HG02642 (cell line): ENCODE results near the gene CPOX.
A peak's percentile ranks its signal among the peaks of the same experiment; 100 is the strongest.

ENCODE experiments used
- ATAC-seq: cut with Tn5 transposase; IDR thresholded peaks from one replicate; pipeline ENCODE4 v1.9.1; 2021; ENCODE audit warnings: mild to moderate bottlenecking; ENCODE audit not compliant: unreplicated experiment, poor library complexity

The CPOX gene

DNA sequence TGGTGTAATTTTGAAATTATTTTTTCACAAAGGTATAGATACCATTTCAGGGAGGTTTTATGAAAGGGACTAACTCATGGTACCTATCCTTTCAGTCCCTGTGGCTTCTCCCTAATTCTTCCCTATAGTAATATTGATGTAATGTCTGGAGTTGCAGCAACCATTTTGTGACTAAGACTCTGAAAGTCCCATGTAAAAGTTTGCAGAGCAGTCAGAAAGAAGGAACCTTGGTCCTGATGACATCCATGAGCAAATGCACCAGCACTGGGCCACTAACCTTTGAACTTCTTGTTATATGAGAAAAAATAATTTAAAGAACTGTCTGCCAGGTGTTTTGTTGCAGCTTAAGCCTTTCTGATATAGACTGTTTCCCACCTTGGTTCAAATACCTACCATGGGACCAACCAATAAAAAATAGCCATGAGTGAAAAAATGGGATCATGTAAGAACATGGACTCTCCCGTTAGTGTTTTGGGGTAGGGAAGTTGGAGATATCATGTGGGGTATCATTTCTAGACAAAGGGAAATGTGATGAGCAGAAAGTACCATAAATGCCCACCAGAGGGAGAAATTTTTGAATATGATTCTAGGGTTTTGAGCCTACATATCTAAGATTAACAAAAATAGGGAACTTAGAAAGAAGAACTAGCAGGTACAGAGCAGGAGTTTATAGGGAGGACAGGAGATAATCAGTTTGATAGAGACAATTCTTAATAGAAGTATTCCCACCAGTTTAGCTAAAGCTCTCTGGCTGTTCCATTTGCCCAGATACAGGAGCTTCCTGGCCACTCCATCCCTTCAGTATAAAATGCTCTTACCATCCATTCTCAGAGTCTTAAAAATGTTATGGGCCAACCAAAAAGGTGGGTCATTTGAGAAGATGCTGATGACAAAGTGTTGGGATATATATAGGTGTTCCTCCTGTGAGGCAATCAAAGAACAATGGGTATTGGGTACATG, 3.4 kb upstream of the CPOX start:
- ATAC-seq = no peak

DNA sequence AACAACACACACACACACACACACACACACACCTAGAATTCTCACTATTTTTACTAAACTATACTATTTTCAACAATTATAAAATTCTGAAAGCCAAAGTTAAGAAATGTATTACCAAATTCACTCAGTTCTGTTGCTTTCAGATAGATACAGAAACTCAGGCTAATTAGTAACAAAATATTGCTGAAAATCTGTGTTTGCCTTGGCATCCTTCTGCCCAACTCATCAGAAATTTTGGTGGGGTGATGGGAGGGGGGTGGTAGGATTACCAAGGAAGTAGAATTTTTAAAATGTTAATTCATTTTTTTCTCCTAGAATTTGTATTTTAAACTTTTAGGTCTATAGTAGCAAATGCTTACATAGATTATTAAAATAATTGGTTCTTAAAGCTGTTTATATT, 2.7 kb upstream of the CPOX start:
- ATAC-seq = no peak

GRCh38 chr3:98594628-98595324, 1.4 kb upstream of the CPOX start:
- no peak for ATAC-seq

- no peak for ATAC-seq
Observed at GRCh38 chr3:98592345-98592935, 971 bp downstream of the CPOX start.

- no peak for ATAC-seq
Observed at GRCh38 chr3:98589331-98590036, 3.9 kb downstream of the CPOX start.

- no peak for ATAC-seq
Observed at GRCh38 chr3:98588065-98588464, 5.3 kb downstream of the CPOX start.

GRCh38 chr3:98587654-98588053, 5.8 kb downstream of the CPOX start:
- ATAC-seq = no peak

DNA sequence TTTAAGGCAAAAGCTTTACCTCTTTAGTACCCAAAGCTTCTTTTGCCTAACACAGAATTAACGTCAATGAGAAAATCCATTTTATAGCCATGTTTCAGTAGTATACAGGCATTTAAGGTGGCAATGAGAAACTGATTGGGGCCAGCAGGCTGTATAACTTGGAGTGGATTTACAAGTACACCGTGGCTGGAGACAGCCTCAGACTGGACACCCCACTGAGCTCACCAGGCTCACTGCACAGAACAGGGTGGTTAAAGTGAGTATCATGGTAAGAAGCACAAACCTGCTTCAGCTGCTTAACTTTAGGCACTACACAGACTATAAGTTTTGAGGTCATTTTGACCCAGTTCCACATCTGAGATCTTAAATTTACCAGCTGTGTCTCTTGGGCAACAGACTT, 8.9 kb downstream of the CPOX start:
- no peak for ATAC-seq

DNA sequence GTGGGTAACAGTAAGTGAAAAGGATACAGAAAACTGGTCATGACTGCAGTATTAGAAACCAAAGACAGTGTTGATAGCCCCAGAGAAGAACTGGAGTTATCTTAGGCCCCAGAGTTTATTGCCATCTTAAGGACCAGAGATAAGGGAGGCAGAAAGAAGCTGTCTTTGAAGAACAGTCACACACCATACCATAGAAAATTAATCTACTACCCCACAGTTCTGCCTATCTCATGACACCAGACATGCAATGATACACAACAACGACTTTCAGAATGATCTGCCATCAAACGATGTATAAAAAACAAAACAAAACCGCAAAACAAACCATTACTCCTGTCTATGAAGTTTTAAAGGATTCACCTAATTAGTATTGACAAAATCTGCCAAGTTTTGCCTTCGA, 9.6 kb downstream of the CPOX start:
- ATAC-seq = no peak

DNA sequence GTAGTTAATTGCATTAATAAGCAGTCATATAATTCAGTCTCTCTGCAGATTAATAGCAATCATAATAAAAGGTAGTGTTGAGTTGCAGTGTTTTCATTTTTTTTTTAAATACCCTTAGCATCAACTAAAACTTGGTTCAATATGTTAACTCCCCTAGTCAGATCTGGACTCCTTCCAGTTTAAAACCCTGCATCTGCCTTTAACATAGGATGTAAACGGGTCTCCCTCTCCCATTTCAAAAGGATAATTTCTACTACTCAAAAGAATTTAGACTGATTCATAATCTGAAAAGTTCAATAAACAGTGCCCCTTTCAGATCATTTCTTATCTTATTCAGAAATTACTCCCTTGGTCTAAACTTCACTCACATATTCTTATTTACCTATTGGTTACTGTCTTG, 11.4 kb downstream of the CPOX start:
- ATAC-seq = no peak

- ATAC-seq = no peak
Observed at GRCh38 chr3:98581474-98581873, 11.9 kb downstream of the CPOX start.

- no peak for ATAC-seq
Observed at GRCh38 chr3:98580401-98581386, 12.7 kb downstream of the CPOX start.

DNA sequence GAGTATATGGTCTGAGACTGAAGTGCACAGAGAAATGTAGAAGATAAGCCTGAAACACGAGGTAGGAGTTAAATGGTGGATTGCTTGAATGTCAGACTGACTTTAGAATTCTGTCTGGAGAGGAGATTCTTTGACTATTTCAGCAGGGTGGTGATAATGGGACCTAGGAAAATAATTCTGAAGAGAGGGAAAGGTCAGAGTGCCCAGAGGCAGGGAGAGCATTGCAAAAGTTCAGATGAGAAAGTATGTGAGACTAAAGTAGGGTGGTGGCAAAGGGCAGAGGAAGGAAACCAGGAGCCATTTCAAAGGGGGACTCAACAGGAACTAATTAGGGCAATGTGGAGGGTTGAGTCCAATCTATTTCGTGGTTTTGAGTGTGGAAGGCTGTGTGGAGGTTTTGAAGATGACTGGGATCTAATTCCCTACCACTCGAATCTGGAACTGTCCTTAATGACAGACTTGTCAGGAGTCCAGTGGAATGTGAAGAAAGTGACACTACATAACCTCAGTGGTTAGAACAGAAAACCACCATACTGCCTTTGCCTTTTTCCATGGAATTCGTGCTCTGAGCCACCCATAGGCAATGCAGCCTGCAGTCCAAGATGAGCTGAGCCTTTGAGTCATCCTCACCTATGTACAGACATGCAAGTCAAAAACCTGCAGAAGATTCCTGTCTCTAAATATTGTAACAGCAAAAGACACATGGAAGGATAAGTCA, 16.1 kb downstream of the CPOX start:
- ATAC-seq = no peak

GRCh38 chr3:98574132-98574531, 19.3 kb downstream of the CPOX start:
- ATAC-seq = peak; percentile 55

GRCh38 chr3:98573181-98573728, 20.2 kb downstream of the CPOX start:
- ATAC-seq = peak; percentile 61

GRCh38 chr3:98568402-98568801, 25.0 kb downstream of the CPOX start:
- ATAC-seq = no peak

DNA sequence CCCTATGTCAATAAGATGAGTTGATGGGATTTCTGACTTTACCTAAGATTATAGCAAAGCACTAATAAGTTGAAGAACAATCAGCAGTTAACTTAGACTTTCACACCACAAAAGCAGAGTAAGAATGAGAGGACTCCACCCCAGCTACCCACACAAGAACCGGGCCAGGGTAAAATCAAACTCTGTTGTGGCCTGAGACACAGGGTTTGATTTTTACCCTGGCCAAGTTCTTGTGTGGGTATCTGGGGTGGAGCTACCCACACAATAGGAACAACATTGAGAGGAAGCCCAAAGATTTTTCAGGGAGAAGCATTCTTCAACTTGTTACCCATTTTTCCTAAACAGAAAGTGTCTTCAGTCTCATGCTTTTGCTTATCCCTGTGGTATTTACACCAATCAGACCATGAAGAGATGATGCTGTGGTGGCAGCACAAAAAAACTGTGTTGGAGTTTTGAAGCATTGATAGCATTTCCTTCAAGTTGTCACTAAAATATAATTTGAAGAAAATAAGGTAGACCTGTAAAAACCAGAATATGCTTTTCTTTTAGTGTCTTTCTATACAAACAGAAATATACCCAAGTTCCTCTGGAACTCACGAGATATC, 25.6 kb downstream of the CPOX start:
- peak; percentile 35 for ATAC-seq

DNA sequence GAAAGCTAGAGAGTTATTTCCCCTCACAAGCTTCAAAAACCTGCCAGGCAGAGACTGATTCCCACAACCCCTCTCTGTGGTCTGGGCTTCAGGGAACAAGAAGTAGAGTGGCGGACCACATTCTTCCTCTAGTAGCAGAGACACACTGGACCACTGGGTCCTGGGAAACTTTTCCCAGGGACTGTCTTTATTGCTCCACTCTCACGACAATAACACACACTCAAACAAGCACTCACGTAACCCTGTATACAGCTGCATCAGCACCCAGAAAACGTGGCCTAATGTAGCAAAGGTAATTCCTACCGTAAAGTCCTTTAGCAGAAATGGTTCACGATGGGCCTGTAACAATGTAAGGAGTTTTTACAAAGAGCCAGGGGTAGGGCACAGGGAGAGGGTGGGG, 27.6 kb downstream of the CPOX start:
- no peak for ATAC-seq
